A673 (cell line): Measurements from ENCODE around the gene TNS3.

Source experiments
- EZH2 ChIP-seq: fragments of 200-600 bp; sonication (generic); IDR thresholded peaks from 2 replicates; pipeline ENCODE4 v1.6.1; 2017; ENCODE audit warnings: borderline replicate concordance, low read depth, mild to moderate bottlenecking, mixed read lengths, antibody characterized with exemption, low read length; ENCODE audit not compliant: poor library complexity, severe bottlenecking
- TF ChIP-seq, protein P1 (sequence below): fragments of 300-800, 200-600 bp; sonication (generic); conservative IDR thresholded peaks from 2 replicates; pipeline ENCODE4 v1.5.1; 2017; ENCODE audit warnings: low read depth, mild to moderate bottlenecking, antibody characterized with exemption, low read length, moderate library complexity, mixed read lengths

GRCh38 chr7:47302560-47302959 lies 279.4 kb downstream of the TNS3 start:
- TF ChIP-seq EZH2 = no peak
- TF ChIP-seq, protein P1, sequence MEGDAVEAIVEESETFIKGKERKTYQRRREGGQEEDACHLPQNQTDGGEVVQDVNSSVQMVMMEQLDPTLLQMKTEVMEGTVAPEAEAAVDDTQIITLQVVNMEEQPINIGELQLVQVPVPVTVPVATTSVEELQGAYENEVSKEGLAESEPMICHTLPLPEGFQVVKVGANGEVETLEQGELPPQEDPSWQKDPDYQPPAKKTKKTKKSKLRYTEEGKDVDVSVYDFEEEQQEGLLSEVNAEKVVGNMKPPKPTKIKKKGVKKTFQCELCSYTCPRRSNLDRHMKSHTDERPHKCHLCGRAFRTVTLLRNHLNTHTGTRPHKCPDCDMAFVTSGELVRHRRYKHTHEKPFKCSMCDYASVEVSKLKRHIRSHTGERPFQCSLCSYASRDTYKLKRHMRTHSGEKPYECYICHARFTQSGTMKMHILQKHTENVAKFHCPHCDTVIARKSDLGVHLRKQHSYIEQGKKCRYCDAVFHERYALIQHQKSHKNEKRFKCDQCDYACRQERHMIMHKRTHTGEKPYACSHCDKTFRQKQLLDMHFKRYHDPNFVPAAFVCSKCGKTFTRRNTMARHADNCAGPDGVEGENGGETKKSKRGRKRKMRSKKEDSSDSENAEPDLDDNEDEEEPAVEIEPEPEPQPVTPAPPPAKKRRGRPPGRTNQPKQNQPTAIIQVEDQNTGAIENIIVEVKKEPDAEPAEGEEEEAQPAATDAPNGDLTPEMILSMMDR = no peak
